GM12878 (cell line): Measurements from ENCODE around the gene OR7A17. TPM values are rescaled to one million over a fixed set of nuclear protein-coding genes. Genes with fewer than 3 reads are reported as not detected.

Experiments used
- polyA plus RNA-seq, 11 experiments: library from polyadenylated mRNA; depleted of rRNA in 4 of 11; unstranded in 6 of 11; stranded (reverse) in 5 of 11; fragments of >200 nt; fragmentation: Nextera tagmentation in 4 of 11; fragmentation: Illumina TruSeq in 1 of 11; extraction: Ambion mirVana in 4 of 11; extraction: Trizol in 1 of 11; gene quantifications; 1 replicate in 1 of 11; 2 replicates in 10 of 11; pipeline versions ENCODE4 v1.2.1 to v1.2.3, GENCODE V29; 2011 to 2016; ENCODE audit warnings: inconsistent platforms in 2 of 11, missing spikeins in 2 of 11, low read depth in 1 of 11
- small RNA-seq: library from RNA; depleted of rRNA; stranded (forward); fragments of <200 nt; gene quantifications from one replicate; pipeline ENCODE3, GENCODE V24; 2014
- total RNA-seq, 4 experiments: library from RNA; depleted of rRNA in 3 of 4; stranded (reverse); fragments of >200 nt in 3 of 4; fragmentation: Illumina TruSeq in 1 of 4; extraction: Trizol in 1 of 4; gene quantifications; 2 replicates each; pipeline versions ENCODE4 v1.2.1 to v1.2.3, GENCODE V29; 2013 to 2021
- TF ChIP-seq, protein P1 (sequence below): IDR thresholded peaks from 2 replicates; pipeline ENCODE4 v1.6.1; 2012; ENCODE audit warnings: improper control_type of control experiment, low read depth, low read length; ENCODE audit not compliant: insufficient replicate concordance

Gene OR7A17
- total and polyA plus RNA-seq, 10 of the 15 experiments (the other 5 are each of a cell fraction or from before 2014, with no cell fraction given), result not detected

DNA sequence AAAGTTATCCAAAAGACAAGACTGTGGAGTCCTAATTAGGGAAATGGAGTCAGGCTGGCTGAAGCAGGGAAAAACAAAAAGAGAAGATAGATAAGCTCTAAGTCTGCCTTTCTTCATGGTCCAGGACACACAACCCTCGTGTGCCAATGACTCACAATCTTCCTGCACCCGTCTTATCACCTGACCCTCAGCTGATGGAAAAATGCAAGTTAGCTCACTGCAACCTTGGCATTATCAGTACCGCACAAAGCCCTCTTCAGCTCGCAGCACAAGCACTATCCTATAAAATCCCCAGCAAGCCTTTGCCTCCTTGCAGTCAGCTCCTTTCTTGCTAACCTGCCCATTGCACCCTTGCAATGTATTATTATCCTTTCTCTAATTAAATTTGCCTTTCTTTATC is 55.2 kb downstream of the OR7A17 start (continued):
- TF ChIP-seq, protein P1, sequence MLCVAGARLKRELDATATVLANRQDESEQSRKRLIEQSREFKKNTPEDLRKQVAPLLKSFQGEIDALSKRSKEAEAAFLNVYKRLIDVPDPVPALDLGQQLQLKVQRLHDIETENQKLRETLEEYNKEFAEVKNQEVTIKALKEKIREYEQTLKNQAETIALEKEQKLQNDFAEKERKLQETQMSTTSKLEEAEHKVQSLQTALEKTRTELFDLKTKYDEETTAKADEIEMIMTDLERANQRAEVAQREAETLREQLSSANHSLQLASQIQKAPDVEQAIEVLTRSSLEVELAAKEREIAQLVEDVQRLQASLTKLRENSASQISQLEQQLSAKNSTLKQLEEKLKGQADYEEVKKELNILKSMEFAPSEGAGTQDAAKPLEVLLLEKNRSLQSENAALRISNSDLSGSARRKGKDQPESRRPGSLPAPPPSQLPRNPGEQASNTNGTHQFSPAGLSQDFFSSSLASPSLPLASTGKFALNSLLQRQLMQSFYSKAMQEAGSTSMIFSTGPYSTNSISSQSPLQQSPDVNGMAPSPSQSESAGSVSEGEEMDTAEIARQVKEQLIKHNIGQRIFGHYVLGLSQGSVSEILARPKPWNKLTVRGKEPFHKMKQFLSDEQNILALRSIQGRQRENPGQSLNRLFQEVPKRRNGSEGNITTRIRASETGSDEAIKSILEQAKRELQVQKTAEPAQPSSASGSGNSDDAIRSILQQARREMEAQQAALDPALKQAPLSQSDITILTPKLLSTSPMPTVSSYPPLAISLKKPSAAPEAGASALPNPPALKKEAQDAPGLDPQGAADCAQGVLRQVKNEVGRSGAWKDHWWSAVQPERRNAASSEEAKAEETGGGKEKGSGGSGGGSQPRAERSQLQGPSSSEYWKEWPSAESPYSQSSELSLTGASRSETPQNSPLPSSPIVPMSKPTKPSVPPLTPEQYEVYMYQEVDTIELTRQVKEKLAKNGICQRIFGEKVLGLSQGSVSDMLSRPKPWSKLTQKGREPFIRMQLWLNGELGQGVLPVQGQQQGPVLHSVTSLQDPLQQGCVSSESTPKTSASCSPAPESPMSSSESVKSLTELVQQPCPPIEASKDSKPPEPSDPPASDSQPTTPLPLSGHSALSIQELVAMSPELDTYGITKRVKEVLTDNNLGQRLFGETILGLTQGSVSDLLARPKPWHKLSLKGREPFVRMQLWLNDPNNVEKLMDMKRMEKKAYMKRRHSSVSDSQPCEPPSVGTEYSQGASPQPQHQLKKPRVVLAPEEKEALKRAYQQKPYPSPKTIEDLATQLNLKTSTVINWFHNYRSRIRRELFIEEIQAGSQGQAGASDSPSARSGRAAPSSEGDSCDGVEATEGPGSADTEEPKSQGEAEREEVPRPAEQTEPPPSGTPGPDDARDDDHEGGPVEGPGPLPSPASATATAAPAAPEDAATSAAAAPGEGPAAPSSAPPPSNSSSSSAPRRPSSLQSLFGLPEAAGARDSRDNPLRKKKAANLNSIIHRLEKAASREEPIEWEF, result no peak

Small RNAs within 50 kb of the gene (small RNA-seq; reads per million reads assigned to genes)
- gene OR7A18P, result not detected

Other genes with a start within 250 kb of the OR7A17 start
Only the 7 nearest of the 11 such genes appear.
- gene ADGRE2, start 107.6 kb downstream of the OR7A17 start, total RNA-seq (2014; rRNA removed), result 5.0 and 6.3 TPM in 2 replicates
- gene ADGRE2, start 107.6 kb downstream of the OR7A17 start, total RNA-seq (2014; rRNA removed; fragmentation: Illumina TruSeq; extraction: Trizol), result 2.5 and 2.8 TPM in 2 replicates
- gene ADGRE2, start 107.6 kb downstream of the OR7A17 start, total RNA-seq (2021), result 8.6 and 8.9 TPM in 2 replicates
- gene ADGRE2, start 107.6 kb downstream of the OR7A17 start, polyA plus RNA-seq (2011; rRNA removed), result 0.03 and 0.15 TPM in 2 replicates
- gene ADGRE2, start 107.6 kb downstream of the OR7A17 start, polyA plus RNA-seq (2014; fragmentation: Illumina TruSeq; extraction: Trizol), result 5.3 and 7.4 TPM in 2 replicates
- 1 to 10 TPM; 1.6 to 2.6 TPM for gene ADGRE2, start 107.6 kb downstream of the OR7A17 start, polyA plus RNA-seq (2014; fragmentation: Nextera tagmentation; extraction: Ambion mirVana)
- gene ADGRE2, start 107.6 kb downstream of the OR7A17 start, polyA plus RNA-seq (2014; rRNA removed), result 7.8 and 12.7 TPM in 2 replicates
- gene ADGRE2, start 107.6 kb downstream of the OR7A17 start, polyA plus RNA-seq (2016; fragmentation: Nextera tagmentation; extraction: Ambion mirVana), result 1 to 10 TPM; 3.7 to 5.5 TPM
- not detected in 2 replicates for gene OR7A5, start 50.9 kb downstream of the OR7A17 start, total RNA-seq (2014; rRNA removed)
- not detected in 2 replicates for gene OR7A5, start 50.9 kb downstream of the OR7A17 start, total RNA-seq (2014; rRNA removed; fragmentation: Illumina TruSeq; extraction: Trizol)
- not detected in 2 replicates for gene OR7A5, start 50.9 kb downstream of the OR7A17 start, total RNA-seq (2021)
- not detected in 2 replicates for gene OR7A5, start 50.9 kb downstream of the OR7A17 start, polyA plus RNA-seq (2011; rRNA removed)
- gene OR7A5, start 50.9 kb downstream of the OR7A17 start, polyA plus RNA-seq (2014; fragmentation: Illumina TruSeq; extraction: Trizol), result not detected in 2 replicates
- not detected for gene OR7A5, start 50.9 kb downstream of the OR7A17 start, polyA plus RNA-seq (2014; fragmentation: Nextera tagmentation; extraction: Ambion mirVana)
- not detected in 2 replicates for gene OR7A5, start 50.9 kb downstream of the OR7A17 start, polyA plus RNA-seq (2014; rRNA removed)
- gene OR7A5, start 50.9 kb downstream of the OR7A17 start, polyA plus RNA-seq (2016; fragmentation: Nextera tagmentation; extraction: Ambion mirVana), result not detected
- not detected in 2 replicates for gene OR7C1, start 50.9 kb downstream of the OR7A17 start, total RNA-seq (2014; rRNA removed)
- not detected in 2 replicates for gene OR7C1, start 50.9 kb downstream of the OR7A17 start, total RNA-seq (2014; rRNA removed; fragmentation: Illumina TruSeq; extraction: Trizol)
- not detected in 2 replicates for gene OR7C1, start 50.9 kb downstream of the OR7A17 start, total RNA-seq (2021)
- not detected in 2 replicates for gene OR7C1, start 50.9 kb downstream of the OR7A17 start, polyA plus RNA-seq (2011; rRNA removed)
- gene OR7C1, start 50.9 kb downstream of the OR7A17 start, polyA plus RNA-seq (2014; fragmentation: Illumina TruSeq; extraction: Trizol), result not detected in 2 replicates
- gene OR7C1, start 50.9 kb downstream of the OR7A17 start, polyA plus RNA-seq (2014; fragmentation: Nextera tagmentation; extraction: Ambion mirVana), result under 1 TPM; 0.04 to 0.06 TPM
- not detected in 2 replicates for gene OR7C1, start 50.9 kb downstream of the OR7A17 start, polyA plus RNA-seq (2014; rRNA removed)
- gene OR7C1, start 50.9 kb downstream of the OR7A17 start, polyA plus RNA-seq (2016; fragmentation: Nextera tagmentation; extraction: Ambion mirVana), result not detected
- not detected in 2 replicates for gene OR7A10, start 37.2 kb downstream of the OR7A17 start, total RNA-seq (2014; rRNA removed)
- gene OR7A10, start 37.2 kb downstream of the OR7A17 start, total RNA-seq (2014; rRNA removed; fragmentation: Illumina TruSeq; extraction: Trizol), result not detected in 2 replicates
- gene OR7A10, start 37.2 kb downstream of the OR7A17 start, total RNA-seq (2021), result not detected in 2 replicates
- not detected in 2 replicates for gene OR7A10, start 37.2 kb downstream of the OR7A17 start, polyA plus RNA-seq (2011; rRNA removed)
- not detected in 2 replicates for gene OR7A10, start 37.2 kb downstream of the OR7A17 start, polyA plus RNA-seq (2014; fragmentation: Illumina TruSeq; extraction: Trizol)
- gene OR7A10, start 37.2 kb downstream of the OR7A17 start, polyA plus RNA-seq (2014; fragmentation: Nextera tagmentation; extraction: Ambion mirVana), result not detected
- gene OR7A10, start 37.2 kb downstream of the OR7A17 start, polyA plus RNA-seq (2014; rRNA removed), result not detected in 2 replicates
- not detected for gene OR7A10, start 37.2 kb downstream of the OR7A17 start, polyA plus RNA-seq (2016; fragmentation: Nextera tagmentation; extraction: Ambion mirVana)
- gene OR7C2, start 55.4 kb upstream of the OR7A17 start, total RNA-seq (2014; rRNA removed), result not detected in 2 replicates
- gene OR7C2, start 55.4 kb upstream of the OR7A17 start, total RNA-seq (2014; rRNA removed; fragmentation: Illumina TruSeq; extraction: Trizol), result not detected in 2 replicates
- not detected in 2 replicates for gene OR7C2, start 55.4 kb upstream of the OR7A17 start, total RNA-seq (2021)
- gene OR7C2, start 55.4 kb upstream of the OR7A17 start, polyA plus RNA-seq (2011; rRNA removed), result not detected in 2 replicates
- not detected in 2 replicates for gene OR7C2, start 55.4 kb upstream of the OR7A17 start, polyA plus RNA-seq (2014; fragmentation: Illumina TruSeq; extraction: Trizol)
- not detected for gene OR7C2, start 55.4 kb upstream of the OR7A17 start, polyA plus RNA-seq (2014; fragmentation: Nextera tagmentation; extraction: Ambion mirVana)
- gene OR7C2, start 55.4 kb upstream of the OR7A17 start, polyA plus RNA-seq (2014; rRNA removed), result not detected in 2 replicates
- gene OR7C2, start 55.4 kb upstream of the OR7A17 start, polyA plus RNA-seq (2016; fragmentation: Nextera tagmentation; extraction: Ambion mirVana), result not detected
- not detected in 2 replicates for gene SLC1A6, start 93.7 kb upstream of the OR7A17 start, total RNA-seq (2014; rRNA removed)
- not detected in 2 replicates for gene SLC1A6, start 93.7 kb upstream of the OR7A17 start, total RNA-seq (2014; rRNA removed; fragmentation: Illumina TruSeq; extraction: Trizol)
- gene SLC1A6, start 93.7 kb upstream of the OR7A17 start, total RNA-seq (2021), result not detected in 2 replicates
- not detected in 2 replicates for gene SLC1A6, start 93.7 kb upstream of the OR7A17 start, polyA plus RNA-seq (2011; rRNA removed)
- gene SLC1A6, start 93.7 kb upstream of the OR7A17 start, polyA plus RNA-seq (2014; fragmentation: Illumina TruSeq; extraction: Trizol), result not detected in 2 replicates
- gene SLC1A6, start 93.7 kb upstream of the OR7A17 start, polyA plus RNA-seq (2014; fragmentation: Nextera tagmentation; extraction: Ambion mirVana), result not detected
- 0.06 TPM in 1 of 2 replicates, not detected in the other for gene SLC1A6, start 93.7 kb upstream of the OR7A17 start, polyA plus RNA-seq (2014; rRNA removed)
- not detected for gene SLC1A6, start 93.7 kb upstream of the OR7A17 start, polyA plus RNA-seq (2016; fragmentation: Nextera tagmentation; extraction: Ambion mirVana)
- 0.05 and 0.06 TPM in 2 replicates for gene CASP14, start 163.3 kb upstream of the OR7A17 start, total RNA-seq (2014; rRNA removed)
- gene CASP14, start 163.3 kb upstream of the OR7A17 start, total RNA-seq (2014; rRNA removed; fragmentation: Illumina TruSeq; extraction: Trizol), result 0.09 TPM in 2 replicates
- 0.08 and 0.11 TPM in 2 replicates for gene CASP14, start 163.3 kb upstream of the OR7A17 start, total RNA-seq (2021)
- not detected in 2 replicates for gene CASP14, start 163.3 kb upstream of the OR7A17 start, polyA plus RNA-seq (2011; rRNA removed)
- 0.32 and 0.55 TPM in 2 replicates for gene CASP14, start 163.3 kb upstream of the OR7A17 start, polyA plus RNA-seq (2014; fragmentation: Illumina TruSeq; extraction: Trizol)
- gene CASP14, start 163.3 kb upstream of the OR7A17 start, polyA plus RNA-seq (2014; fragmentation: Nextera tagmentation; extraction: Ambion mirVana), result under 1 TPM in 1 of 2 experiments, not detected in 1; 0.16 TPM
- 0.09 and 0.18 TPM in 2 replicates for gene CASP14, start 163.3 kb upstream of the OR7A17 start, polyA plus RNA-seq (2014; rRNA removed)
- under 1 TPM; 0.16 to 0.40 TPM for gene CASP14, start 163.3 kb upstream of the OR7A17 start, polyA plus RNA-seq (2016; fragmentation: Nextera tagmentation; extraction: Ambion mirVana)